DND-41 (cell line): Measurements from ENCODE around the gene VPS35.

Experiments
- CTCF ChIP-seq: IDR thresholded peaks from 2 replicates; pipeline ENCODE4 v1.5.1; 2012; ENCODE audit warnings: borderline replicate concordance, low read length, moderate library complexity, mild to moderate bottlenecking; ENCODE audit not compliant: poor library complexity, severe bottlenecking; ENCODE audit errors: extremely low read depth
- EZH2 ChIP-seq: IDR thresholded peaks from 3 replicates; pipeline ENCODE4 v1.6.1; 2012; ENCODE audit warnings: borderline replicate concordance, low read depth, mild to moderate bottlenecking, moderate library complexity, low read length, inconsistent platforms; ENCODE audit not compliant: severe bottlenecking

- no peak for TF ChIP-seq CTCF
- no peak for TF ChIP-seq EZH2
Observed at GRCh38 chr16:46606231-46606630, 82.7 kb downstream of the VPS35 start.
